Measurements from ENCODE around the gene SLC35F1. TPM values are rescaled to one million over a fixed set of nuclear protein-coding genes. Genes with fewer than 3 reads are reported as not detected.

The SLC35F1 gene
- total RNA-seq, 3 donors from 2014 or later: 0.23 to 6.1 (median 0.29) TPM

GRCh38 chr6:118295336-118295735 is 388.3 kb downstream of the SLC35F1 start:
- H3K36me3 ChIP-seq (ENCODE audit: low read depth): no peaks in the 10 kb centered on the region
- no peak for ATAC-seq
- intact Hi-C loops (cut with DNase I, micrococcal nuclease): no loop called here
- no peak for TF ChIP-seq CTCF (IDR thresholded peaks at IDR 0.05)
- no peak overlapping the region for H3K4me3 ChIP-seq
- no peaks in the 10 kb centered on the region for H3K9me3 ChIP-seq
- no peaks in the 10 kb centered on the region for H3K4me1 ChIP-seq (ENCODE audit: low read depth)
- DNase-seq: no peak

- intact Hi-C loops (cut with DNase I, micrococcal nuclease): no loop called here
- TF ChIP-seq CTCF (IDR thresholded peaks at IDR 0.05): no peak
- Histone ChIP-seq H3K36me3 (ENCODE audit: low read depth) (no peaks in the 10 kb centered on the region), H3K4me1 (ENCODE audit: low read depth) (no peaks in the 10 kb centered on the region), H3K9me3 (no peaks in the 10 kb centered on the region), H3K4me3 (no peak overlapping the region)
- ATAC-seq (no peak), DNase-seq (no peak)
Measured at GRCh38 chr6:118296129-118296901, 389.3 kb downstream of the SLC35F1 start.

- TF ChIP-seq CTCF (IDR thresholded peaks at IDR 0.05): no peak
- no peak for ATAC-seq
- H3K4me1 ChIP-seq (ENCODE audit: low read depth): no peaks in the 10 kb centered on the region
- H3K4me3 ChIP-seq: no peak overlapping the region
- no peaks in the 10 kb centered on the region for H3K9me3 ChIP-seq
- DNase-seq: no peak
- H3K36me3 ChIP-seq (ENCODE audit: low read depth): no peaks in the 10 kb centered on the region
- intact Hi-C loops (cut with DNase I, micrococcal nuclease): no loop called here
Measured at GRCh38 chr6:118297821-118298220, 390.8 kb downstream of the SLC35F1 start.

GRCh38 chr6:118298476-118299427 is 391.7 kb downstream of the SLC35F1 start:
- Histone ChIP-seq H3K36me3 (ENCODE audit: low read depth) (no peaks in the 10 kb centered on the region), H3K9me3 (no peaks in the 10 kb centered on the region), H3K4me1 (ENCODE audit: low read depth) (no peaks in the 10 kb centered on the region), H3K4me3 (no peak overlapping the region)
- DNase-seq (no peak), ATAC-seq (no peak)
- TF ChIP-seq CTCF (IDR thresholded peaks at IDR 0.05): no peak
- intact Hi-C loops (cut with DNase I, micrococcal nuclease): no loop called here

GRCh38 chr6:118299457-118299856 is 392.4 kb downstream of the SLC35F1 start:
- no peak for TF ChIP-seq CTCF (IDR thresholded peaks at IDR 0.05)
- intact Hi-C loops (cut with DNase I, micrococcal nuclease): no loop called here
- no peaks in the 10 kb centered on the region for H3K4me1 ChIP-seq (ENCODE audit: low read depth)
- no peaks in the 10 kb centered on the region for H3K36me3 ChIP-seq (ENCODE audit: low read depth)
- H3K4me3 ChIP-seq: no peak overlapping the region
- H3K9me3 ChIP-seq: no peaks in the 10 kb centered on the region
- DNase-seq (no peak), ATAC-seq (no peak)
